Hepatocyte (in vitro differentiated cells): ENCODE measurements around the gene GALNT14. TPM values are rescaled to one million over a fixed set of nuclear protein-coding genes. Genes with fewer than 3 reads are reported as not detected.

ENCODE experiments used
- DNase-seq: peaks from one replicate; pipeline ENCODE4 v3.0.0-alpha.2; 2016; ENCODE audit warnings: low spot score
- H2AFZ ChIP-seq: fragments of 200-600 bp; sonication (generic); 2 replicates; pipeline ENCODE4 v1.6.0; 2016; ENCODE audit warnings: antibody characterized with exemption, mild to moderate bottlenecking
- H3K27ac ChIP-seq: fragments of 200-600 bp; sonication (generic); 2 replicates; pipeline ENCODE4 v1.5.1; 2016; ENCODE audit warnings: mild to moderate bottlenecking
- H3K27me3 ChIP-seq: fragments of 200-600 bp; sonication (generic); 2 replicates; pipeline ENCODE4 v1.6.1; 2016
- H3K36me3 ChIP-seq: fragments of 200-600 bp; sonication (generic); replicated peaks from 2 replicates; pipeline ENCODE4 v1.5.1; 2016; ENCODE audit warnings: low read depth; ENCODE audit not compliant: insufficient read depth
- H3K4me1 ChIP-seq: fragments of 200-600 bp; sonication (generic); 2 replicates; pipeline ENCODE4 v1.5.1; 2016; ENCODE audit warnings: mild to moderate bottlenecking, moderate library complexity; ENCODE audit not compliant: insufficient read depth
- H3K4me2 ChIP-seq: fragments of 200-600 bp; sonication (generic); 2 replicates; pipeline ENCODE4 v1.6.0; 2016
- H3K4me3 ChIP-seq: fragments of 200-600 bp; sonication (generic); 2 replicates; pipeline ENCODE4 v1.5.1; 2016; ENCODE audit warnings: mild to moderate bottlenecking
- H3K79me2 ChIP-seq: fragments of 200-600 bp; sonication (generic); 2 replicates; pipeline ENCODE4 v1.6.0; 2017; ENCODE audit warnings: mild to moderate bottlenecking
- H3K9me2 ChIP-seq: fragments of 200-600 bp; sonication (generic); replicated peaks from 2 replicates; pipeline ENCODE4 v1.6.0; 2017; ENCODE audit warnings: mild to moderate bottlenecking; ENCODE audit not compliant: insufficient read depth
- H3K9me3 ChIP-seq: fragments of 200-600 bp; sonication (generic); 2 replicates; pipeline ENCODE4 v1.5.1; 2016; ENCODE audit warnings: low read depth, mild to moderate bottlenecking
- H4K20me1 ChIP-seq: fragments of 200-600 bp; sonication (generic); 2 replicates; pipeline ENCODE4 v1.6.0; 2016; ENCODE audit warnings: mild to moderate bottlenecking; ENCODE audit not compliant: insufficient read depth, poor library complexity, severe bottlenecking
- EZH2 ChIP-seq: fragments of 200-600 bp; sonication (generic); IDR thresholded peaks from 2 replicates; pipeline ENCODE4 v1.6.1; 2016; ENCODE audit warnings: antibody characterized with exemption, mild to moderate bottlenecking, borderline replicate concordance
- EZH2phosphoT487 ChIP-seq: fragments of 200-600 bp; sonication (generic); IDR thresholded peaks from one replicate; pipeline ENCODE4 v1.6.1; 2018; ENCODE audit warnings: antibody characterized with exemption, mild to moderate bottlenecking, low read depth, moderate library complexity; ENCODE audit not compliant: unreplicated experiment, severe bottlenecking
- WGBS: methylation state at CpG from one replicate; pipeline ENCODE4 v1.1.6; 2016; ENCODE audit warnings: low lambda C conversion rate; ENCODE audit errors: missing lambda C conversion rate; 5-methylcytosine and 5-hydroxymethylcytosine counted together
- polyA plus RNA-seq: library from polyadenylated mRNA; unstranded; fragments of >200 nt; fragmentation: Nextera tagmentation; extraction: Ambion mirVana; gene quantifications from 2 replicates; pipeline ENCODE4 v1.2.1, GENCODE V29; 2016
- total RNA-seq: library from RNA; depleted of rRNA; stranded (reverse); fragments of >200 nt; gene quantifications from 2 replicates; pipeline ENCODE4 v1.2.3, GENCODE V29; 2014
- TF ChIP-seq, protein P1 (sequence below): fragments of 200-600 bp; sonication (generic); IDR thresholded peaks from 2 replicates; pipeline ENCODE4 v1.5.1; 2016; ENCODE audit warnings: antibody characterized with exemption, mild to moderate bottlenecking; ENCODE audit not compliant: poor library complexity

Gene GALNT14
- total and polyA plus RNA-seq, 2 experiments from 2014 or later: 2.2 to 2.9 TPM

- H3K36me3 ChIP-seq: no peaks in the 10 kb centered on the region
- H3K27ac ChIP-seq: no peak overlapping the region
- no peaks in the 10 kb centered on the region for H3K27me3 ChIP-seq
- H3K79me2 ChIP-seq: no peaks in the 10 kb centered on the region
- no peaks in the 10 kb centered on the region for H3K4me1 ChIP-seq
- 98% methylated on average over 5 of the region's 5 CpGs for WGBS
- no peaks in the 10 kb centered on the region for H4K20me1 ChIP-seq
- H3K4me2 ChIP-seq: no peak overlapping the region
- no peaks in the 10 kb centered on the region for H3K9me3 ChIP-seq
- H2AFZ ChIP-seq: no peak overlapping the region
- H3K4me3 ChIP-seq: no peak overlapping the region
- no peaks in the 10 kb centered on the region for H3K9me2 ChIP-seq
- DNase-seq: no peak
- TF ChIP-seq, protein P1, sequence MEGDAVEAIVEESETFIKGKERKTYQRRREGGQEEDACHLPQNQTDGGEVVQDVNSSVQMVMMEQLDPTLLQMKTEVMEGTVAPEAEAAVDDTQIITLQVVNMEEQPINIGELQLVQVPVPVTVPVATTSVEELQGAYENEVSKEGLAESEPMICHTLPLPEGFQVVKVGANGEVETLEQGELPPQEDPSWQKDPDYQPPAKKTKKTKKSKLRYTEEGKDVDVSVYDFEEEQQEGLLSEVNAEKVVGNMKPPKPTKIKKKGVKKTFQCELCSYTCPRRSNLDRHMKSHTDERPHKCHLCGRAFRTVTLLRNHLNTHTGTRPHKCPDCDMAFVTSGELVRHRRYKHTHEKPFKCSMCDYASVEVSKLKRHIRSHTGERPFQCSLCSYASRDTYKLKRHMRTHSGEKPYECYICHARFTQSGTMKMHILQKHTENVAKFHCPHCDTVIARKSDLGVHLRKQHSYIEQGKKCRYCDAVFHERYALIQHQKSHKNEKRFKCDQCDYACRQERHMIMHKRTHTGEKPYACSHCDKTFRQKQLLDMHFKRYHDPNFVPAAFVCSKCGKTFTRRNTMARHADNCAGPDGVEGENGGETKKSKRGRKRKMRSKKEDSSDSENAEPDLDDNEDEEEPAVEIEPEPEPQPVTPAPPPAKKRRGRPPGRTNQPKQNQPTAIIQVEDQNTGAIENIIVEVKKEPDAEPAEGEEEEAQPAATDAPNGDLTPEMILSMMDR: no peak
- TF ChIP-seq EZH2: no peak
- TF ChIP-seq EZH2phosphoT487: no peak
Measured at GRCh38 chr2:30903326-30903725, 234.9 kb downstream of the GALNT14 start.

DNA sequence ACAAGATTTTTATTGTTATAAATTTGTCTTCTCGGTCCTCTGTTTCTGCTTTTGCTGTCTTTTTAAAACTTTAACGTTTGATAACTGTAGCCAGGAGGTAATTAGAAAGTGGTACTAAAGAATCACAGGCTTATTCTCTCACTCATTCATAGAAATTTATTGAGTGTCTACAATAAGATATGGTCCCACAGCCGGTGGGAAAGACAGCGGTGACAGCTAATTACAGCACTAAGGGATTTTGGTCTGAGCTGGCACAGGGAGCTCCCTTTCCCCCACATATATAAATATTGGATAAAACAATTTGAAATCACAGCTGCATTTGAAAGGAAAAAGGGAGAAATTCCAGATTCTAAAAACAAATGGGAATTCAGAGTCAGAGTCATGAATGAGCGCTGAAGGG lies 237.9 kb downstream of the GALNT14 start:
- Histone ChIP-seq H3K9me3 (no peaks in the 10 kb centered on the region), H3K27me3 (peaks cover 5% of the 10 kb centered on the region), H3K4me1 (no peaks in the 10 kb centered on the region), H4K20me1 (no peaks in the 10 kb centered on the region), H3K27ac (no peak overlapping the region), H3K9me2 (no peaks in the 10 kb centered on the region), H3K79me2 (no peaks in the 10 kb centered on the region), H3K36me3 (no peaks in the 10 kb centered on the region), H2AFZ (no peak overlapping the region), H3K4me3 (no peak overlapping the region), H3K4me2 (no peak overlapping the region)
- TF ChIP-seq EZH2phosphoT487 (no peak), EZH2 (no peak)
- TF ChIP-seq, protein P1: no peak
- DNase-seq: no peak
- 64% methylated on average over 5 of the region's 5 CpGs for WGBS

GRCh38 chr2:30899516-30900054 lies 238.7 kb downstream of the GALNT14 start:
- Histone ChIP-seq H3K9me3 (no peaks in the 10 kb centered on the region), H3K4me2 (no peak overlapping the region), H3K79me2 (no peaks in the 10 kb centered on the region), H3K9me2 (no peaks in the 10 kb centered on the region), H2AFZ (no peak overlapping the region), H3K27ac (no peak overlapping the region), H4K20me1 (no peaks in the 10 kb centered on the region), H3K4me1 (no peaks in the 10 kb centered on the region), H3K27me3 (peaks cover 5% of the 10 kb centered on the region), H3K36me3 (no peaks in the 10 kb centered on the region), H3K4me3 (no peak overlapping the region)
- TF ChIP-seq EZH2phosphoT487: no peak
- TF ChIP-seq, protein P1: no peak
- no peak for TF ChIP-seq EZH2
- DNase-seq: no peak
- WGBS: 91% methylated on average over 14 of the region's 14 CpGs
